ENCODE data around the gene SAMD13.

GRCh38 chr1:84294751-84295150 is 6.8 kb upstream of the SAMD13 start:
- TF ChIP-seq POLR2A (IDR thresholded peaks at IDR 0.05; ENCODE audit: low read length) = no peak
- no peak for TF ChIP-seq GATA1 (IDR thresholded peaks at IDR 0.05; ENCODE audit: low read depth, low read length)
